NCI-H128 (cell line): ENCODE data around the gene RNF152.

ENCODE experiments used
- DNase-seq: peaks from one replicate; lab custom pipeline; 2025; ENCODE audit not compliant: unreplicated experiment; lab: John Stamatoyannopoulos, UW

The RNF152 gene

GRCh38 chr18:61761875-61762274 is 130.9 kb downstream of the RNF152 start:
- no peak for DNase-seq
